GM13977 (cell line): ENCODE measurements around the gene FOXJ3.

Source experiments
- DNase-seq: peaks from one replicate; pipeline ENCODE4 v3.0.0; 2012; ENCODE audit warnings: low spot score
- in situ Hi-C: fragments of 300-500 bp; cut with MboI; formaldehyde crosslinking; loops from one replicate; pipeline ENCODE4 v1.12.0; 2022; ENCODE audit warnings: low sequenced_read_pairs, low pct_unique_long_range_greater_than_20kb, mixed read lengths, inconsistent platforms; ENCODE audit not compliant: unreplicated experiment
- TF ChIP-seq, protein P1 (sequence below): IDR thresholded peaks from 2 replicates; pipeline ENCODE4 v1.5.1; 2012; ENCODE audit warnings: mild to moderate bottlenecking, control low read depth; ENCODE audit not compliant: insufficient read depth; ENCODE audit errors: extremely low read depth, missing control alignments

Gene FOXJ3

DNA sequence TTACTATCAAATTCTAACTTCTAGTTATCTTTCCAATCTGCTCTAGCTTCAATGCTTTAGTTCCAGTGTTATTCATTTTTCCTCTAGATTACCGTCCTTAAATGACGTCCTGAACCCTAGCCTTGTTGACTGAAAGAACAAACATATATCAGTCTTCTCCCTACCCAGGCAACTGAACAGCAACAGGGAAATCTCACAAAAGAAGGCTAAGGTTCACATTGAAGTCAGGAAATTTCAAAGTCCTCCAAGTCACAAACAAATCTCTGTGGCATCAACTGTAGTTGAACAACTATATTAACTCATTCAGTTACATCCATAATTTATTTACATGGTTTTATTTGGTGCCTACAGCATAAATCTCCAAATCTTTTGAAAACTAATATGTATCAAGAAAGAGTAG, 19.5 kb downstream of the FOXJ3 start:
- TF ChIP-seq, protein P1, sequence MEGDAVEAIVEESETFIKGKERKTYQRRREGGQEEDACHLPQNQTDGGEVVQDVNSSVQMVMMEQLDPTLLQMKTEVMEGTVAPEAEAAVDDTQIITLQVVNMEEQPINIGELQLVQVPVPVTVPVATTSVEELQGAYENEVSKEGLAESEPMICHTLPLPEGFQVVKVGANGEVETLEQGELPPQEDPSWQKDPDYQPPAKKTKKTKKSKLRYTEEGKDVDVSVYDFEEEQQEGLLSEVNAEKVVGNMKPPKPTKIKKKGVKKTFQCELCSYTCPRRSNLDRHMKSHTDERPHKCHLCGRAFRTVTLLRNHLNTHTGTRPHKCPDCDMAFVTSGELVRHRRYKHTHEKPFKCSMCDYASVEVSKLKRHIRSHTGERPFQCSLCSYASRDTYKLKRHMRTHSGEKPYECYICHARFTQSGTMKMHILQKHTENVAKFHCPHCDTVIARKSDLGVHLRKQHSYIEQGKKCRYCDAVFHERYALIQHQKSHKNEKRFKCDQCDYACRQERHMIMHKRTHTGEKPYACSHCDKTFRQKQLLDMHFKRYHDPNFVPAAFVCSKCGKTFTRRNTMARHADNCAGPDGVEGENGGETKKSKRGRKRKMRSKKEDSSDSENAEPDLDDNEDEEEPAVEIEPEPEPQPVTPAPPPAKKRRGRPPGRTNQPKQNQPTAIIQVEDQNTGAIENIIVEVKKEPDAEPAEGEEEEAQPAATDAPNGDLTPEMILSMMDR = no peak
- in situ Hi-C loops = no loop called here
- DNase-seq = no peak

DNA sequence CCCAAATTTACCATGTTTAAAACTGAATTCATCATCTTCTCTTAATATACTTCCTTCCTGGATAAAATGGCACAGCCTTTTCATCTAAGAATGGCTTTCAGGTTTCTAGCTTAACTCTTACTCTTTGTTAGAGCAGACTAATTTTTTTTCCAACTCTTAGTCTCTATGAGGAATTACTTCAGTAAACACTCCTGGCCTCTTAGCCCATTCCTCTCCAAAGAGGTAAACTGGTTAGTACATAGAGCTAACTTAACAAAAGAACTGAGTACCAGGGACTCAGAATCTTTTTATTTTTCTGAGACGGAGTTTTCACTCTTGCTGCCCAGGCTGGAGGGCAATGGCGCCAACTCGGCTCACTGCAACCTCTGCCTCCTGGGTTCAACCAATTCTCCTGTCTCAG, 21.1 kb downstream of the FOXJ3 start:
- TF ChIP-seq, protein P1 = no peak
- DNase-seq = no peak
- in situ Hi-C loops = no loop called here

DNA sequence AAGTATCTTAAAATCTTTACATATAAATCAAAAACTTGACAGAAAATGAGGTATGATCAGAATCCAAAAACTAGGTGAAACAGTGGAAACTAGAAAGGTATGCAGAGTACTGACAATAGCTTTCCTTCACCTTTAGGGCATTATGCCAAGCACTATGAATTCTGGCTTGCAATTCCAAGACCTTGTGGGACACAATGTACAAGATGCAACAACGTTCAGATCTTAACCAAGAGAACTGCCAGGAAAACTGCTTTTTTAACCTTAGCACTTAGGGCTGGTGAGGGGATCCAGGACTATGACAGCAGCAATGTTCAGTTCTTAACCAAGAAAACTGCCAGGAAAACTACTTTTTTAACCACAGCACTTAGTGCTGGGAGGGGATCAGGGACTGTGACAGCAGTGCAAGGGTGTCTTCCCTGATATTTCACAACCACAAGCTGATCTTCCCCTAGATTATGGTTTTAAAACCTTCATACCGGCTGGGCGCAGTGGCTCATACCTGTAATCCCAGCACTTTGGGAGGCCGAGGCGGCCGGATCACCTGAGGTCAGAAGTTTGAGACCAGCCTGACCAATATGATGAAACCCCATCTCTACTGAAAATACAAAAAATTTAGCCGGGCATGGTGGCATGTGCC, 22.3 kb downstream of the FOXJ3 start:
- in situ Hi-C loops = no loop called here
- DNase-seq = no peak
- TF ChIP-seq, protein P1 = no peak

DNA sequence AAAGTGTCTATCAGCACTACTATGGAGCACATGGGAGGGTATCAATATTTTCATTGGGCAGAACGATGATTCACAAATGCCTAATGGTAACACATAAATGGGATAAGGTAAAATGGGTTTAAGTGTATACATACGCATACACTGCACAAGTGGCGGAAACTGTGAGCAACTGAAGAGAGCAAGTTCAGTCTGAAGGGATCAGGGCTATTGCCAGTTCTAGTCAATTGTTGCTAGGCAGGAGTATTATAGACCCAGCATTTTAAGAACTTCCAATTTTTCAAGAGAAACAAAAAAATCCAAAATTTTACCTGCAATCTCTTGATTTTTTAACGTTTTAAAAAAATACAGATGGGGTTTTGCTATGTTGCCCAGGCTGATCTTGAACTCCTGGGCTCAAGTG, 23.1 kb downstream of the FOXJ3 start:
- DNase-seq = no peak
- in situ Hi-C loops = no loop called here
- TF ChIP-seq, protein P1 = no peak

DNA sequence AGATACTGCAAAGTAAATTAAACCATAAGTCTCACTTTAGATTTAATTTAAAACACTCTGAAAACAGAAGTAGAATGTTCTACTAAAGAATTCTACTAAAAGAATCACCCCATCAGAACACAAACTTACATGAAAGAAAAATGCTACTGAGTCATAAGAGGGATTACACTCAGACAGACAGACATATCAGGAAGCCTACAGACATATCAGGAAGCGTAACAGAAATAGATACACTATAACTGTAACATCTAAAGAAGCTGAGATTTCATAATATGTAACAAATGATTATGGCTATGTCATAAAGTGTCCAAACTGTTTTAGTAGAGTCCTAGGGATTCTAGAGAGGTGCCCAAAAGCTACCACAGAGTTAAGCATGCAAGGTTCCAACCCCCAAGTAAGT, 23.9 kb downstream of the FOXJ3 start:
- TF ChIP-seq, protein P1 = no peak
- in situ Hi-C loops = no loop called here
- no peak for DNase-seq

DNA sequence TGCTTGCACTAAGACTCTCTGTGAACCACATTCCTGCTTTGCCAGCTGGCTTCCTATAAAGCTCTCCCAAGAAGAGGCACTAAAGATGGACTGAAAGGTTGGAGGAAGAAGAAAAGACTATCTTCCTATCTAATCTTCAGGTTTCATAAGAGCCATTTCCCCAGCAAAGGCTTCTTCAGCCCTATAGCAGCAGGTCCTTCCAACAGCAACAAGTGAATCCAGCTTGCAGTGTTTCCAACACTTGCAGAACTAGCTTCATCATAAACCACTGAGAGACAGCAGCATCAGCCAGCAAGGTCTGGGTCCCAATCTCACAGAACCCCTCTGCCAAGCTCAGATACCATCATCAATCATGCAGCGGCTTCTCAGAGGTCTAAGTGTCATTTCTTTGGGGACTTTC, 28.1 kb downstream of the FOXJ3 start:
- TF ChIP-seq, protein P1 = no peak
- in situ Hi-C loops = no loop called here
- DNase-seq = no peak

DNA sequence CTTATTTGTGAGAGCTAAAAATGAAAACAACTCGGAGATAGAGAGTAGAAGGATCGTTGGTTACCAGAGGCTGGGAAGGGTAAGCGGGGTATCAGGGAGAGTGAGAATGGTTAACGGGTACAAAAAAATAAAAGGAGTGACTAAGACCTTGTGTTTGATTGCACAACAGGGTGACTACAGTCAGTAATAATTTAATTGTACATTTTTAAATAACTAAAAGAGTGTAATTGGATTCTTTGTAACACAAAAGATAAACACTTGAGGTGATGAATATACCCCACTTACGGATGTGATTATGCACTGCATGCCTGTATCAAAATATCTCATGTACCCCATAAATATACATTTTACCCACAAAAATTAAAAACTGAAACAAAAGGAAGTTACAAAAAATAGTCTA, 29.4 kb downstream of the FOXJ3 start:
- in situ Hi-C loops = no loop called here
- TF ChIP-seq, protein P1 = no peak
- no peak for DNase-seq
